Endothelial cell of umbilical vein (primary cell): Measurements from ENCODE around the gene COL6A2.

Experiments
- POLR2A ChIP-seq: IDR thresholded peaks from 2 replicates; pipeline ENCODE4 v1.6.1; 2012; ENCODE audit warnings: low read depth, mild to moderate bottlenecking, control low read depth, low read length
- POLR2AphosphoS5 ChIP-seq: IDR thresholded peaks from 2 replicates; pipeline ENCODE4 v1.6.1; 2012; ENCODE audit warnings: low read depth, mild to moderate bottlenecking, control low read depth, low read length, moderate library complexity; ENCODE audit not compliant: insufficient read depth
- TF ChIP-seq, protein P1 (sequence below), 2 donors: IDR thresholded peaks; 1 replicate in 1 of 2; 2 replicates in 1 of 2; pipeline ENCODE4 v1.5.1; 2011; ENCODE audit warnings: low read length in 2 of 2, mild to moderate bottlenecking in 2 of 2, moderate library complexity in 2 of 2, control low read depth in 1 of 2, inconsistent platforms in 1 of 2, low read depth in 1 of 2; ENCODE audit not compliant: insufficient read depth in 1 of 2; ENCODE audit errors: extremely low read depth in 1 of 2
- TF ChIP-seq, protein P2 (sequence below): IDR thresholded peaks from 2 replicates; pipeline ENCODE4 v1.6.1; 2011; ENCODE audit not compliant: insufficient read depth, insufficient read length

DNA sequence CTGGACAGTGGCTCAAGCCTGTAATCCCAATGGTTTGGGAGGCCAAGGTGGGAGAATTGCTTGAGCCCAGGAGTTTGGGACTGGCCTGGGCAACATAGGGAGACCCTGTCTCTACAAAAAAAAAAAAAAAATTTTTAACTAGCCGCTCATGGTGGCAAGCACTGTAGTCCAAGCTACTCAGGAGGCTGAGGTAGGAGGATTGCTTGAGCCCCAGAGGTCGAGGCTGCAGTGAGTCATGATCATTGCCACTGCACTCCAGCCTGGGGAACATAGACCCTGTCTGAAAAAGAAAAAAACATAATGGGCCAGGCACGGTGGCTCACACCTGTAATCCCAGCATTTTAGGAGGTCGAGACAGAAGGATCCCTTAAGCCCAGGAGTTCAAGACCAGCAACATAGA is 81.0 kb downstream of the COL6A2 start:
- TF ChIP-seq POLR2AphosphoS5 (no peak), POLR2A (no peak)
- TF ChIP-seq, protein P1, sequence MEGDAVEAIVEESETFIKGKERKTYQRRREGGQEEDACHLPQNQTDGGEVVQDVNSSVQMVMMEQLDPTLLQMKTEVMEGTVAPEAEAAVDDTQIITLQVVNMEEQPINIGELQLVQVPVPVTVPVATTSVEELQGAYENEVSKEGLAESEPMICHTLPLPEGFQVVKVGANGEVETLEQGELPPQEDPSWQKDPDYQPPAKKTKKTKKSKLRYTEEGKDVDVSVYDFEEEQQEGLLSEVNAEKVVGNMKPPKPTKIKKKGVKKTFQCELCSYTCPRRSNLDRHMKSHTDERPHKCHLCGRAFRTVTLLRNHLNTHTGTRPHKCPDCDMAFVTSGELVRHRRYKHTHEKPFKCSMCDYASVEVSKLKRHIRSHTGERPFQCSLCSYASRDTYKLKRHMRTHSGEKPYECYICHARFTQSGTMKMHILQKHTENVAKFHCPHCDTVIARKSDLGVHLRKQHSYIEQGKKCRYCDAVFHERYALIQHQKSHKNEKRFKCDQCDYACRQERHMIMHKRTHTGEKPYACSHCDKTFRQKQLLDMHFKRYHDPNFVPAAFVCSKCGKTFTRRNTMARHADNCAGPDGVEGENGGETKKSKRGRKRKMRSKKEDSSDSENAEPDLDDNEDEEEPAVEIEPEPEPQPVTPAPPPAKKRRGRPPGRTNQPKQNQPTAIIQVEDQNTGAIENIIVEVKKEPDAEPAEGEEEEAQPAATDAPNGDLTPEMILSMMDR (IDR thresholded peaks at IDR 0.05; ENCODE audit: extremely low read depth in 1 of 2, insufficient read depth in 1 of 2, low read depth in 1 of 2, low read length in 2 of 2) = no peak
- TF ChIP-seq, protein P2, sequence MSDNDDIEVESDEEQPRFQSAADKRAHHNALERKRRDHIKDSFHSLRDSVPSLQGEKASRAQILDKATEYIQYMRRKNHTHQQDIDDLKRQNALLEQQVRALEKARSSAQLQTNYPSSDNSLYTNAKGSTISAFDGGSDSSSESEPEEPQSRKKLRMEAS = no peak
